ENCODE results near the gene PDE4C. TPM values are rescaled to one million over a fixed set of nuclear protein-coding genes. Genes with fewer than 3 reads are reported as not detected.

PDE4C gene
- total and polyA plus RNA-seq, 4 donors = 0.88 to 2.6 (median 1.4) TPM

DNA sequence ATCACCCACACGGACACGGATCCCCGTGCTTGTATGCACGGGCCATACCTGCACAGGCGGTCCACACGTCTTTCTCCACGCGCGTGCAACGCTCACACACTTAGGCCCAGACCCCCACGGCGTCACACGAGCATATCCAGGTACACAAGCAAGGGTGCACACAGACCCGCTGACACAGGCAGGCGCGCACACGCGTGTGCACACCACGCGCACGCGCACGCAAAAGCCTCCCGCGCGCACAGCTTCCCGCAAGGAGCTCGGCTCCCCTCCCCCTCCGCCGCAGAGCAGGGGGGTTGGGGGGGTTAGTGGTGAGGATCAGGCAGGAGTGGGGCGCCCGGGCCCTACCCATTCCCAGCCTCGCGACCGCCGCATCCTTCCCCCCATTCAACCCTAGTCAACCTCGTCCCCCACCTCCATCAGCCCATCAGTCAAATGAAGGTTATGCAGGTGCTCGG is 22.8 kb downstream of the PDE4C start:
- Histone ChIP-seq H3K36me3 (ENCODE audit: control insufficient read depth, insufficient read depth, low read length) (peaks cover 34% of the 10 kb centered on the region), H3K4me3 (ENCODE audit: low read depth, low read length) (peak overlapping the region; percentile 92), H3K9me3 (ENCODE audit: control insufficient read depth, insufficient read depth, low read length) (no peaks in the 10 kb centered on the region), H3K27me3 (ENCODE audit: control insufficient read depth, insufficient read depth, low read length) (peaks cover 2% of the 10 kb centered on the region), H3K27ac (ENCODE audit: low read depth, low read length) (peak overlapping the region; percentile 76), H3K4me1 (ENCODE audit: control insufficient read depth, insufficient read depth, low read length) (peaks cover 39% of the 10 kb centered on the region)
- peak in 3 of 6 donors; percentile 50 to 91 (median 86) for DNase-seq (ENCODE audit: low read depth in 4 of 6, low spot score in 6 of 6)
- WGBS (ENCODE audit: insufficient coverage) = 0% methylated on average over 24 of the region's 38 CpGs

DNA sequence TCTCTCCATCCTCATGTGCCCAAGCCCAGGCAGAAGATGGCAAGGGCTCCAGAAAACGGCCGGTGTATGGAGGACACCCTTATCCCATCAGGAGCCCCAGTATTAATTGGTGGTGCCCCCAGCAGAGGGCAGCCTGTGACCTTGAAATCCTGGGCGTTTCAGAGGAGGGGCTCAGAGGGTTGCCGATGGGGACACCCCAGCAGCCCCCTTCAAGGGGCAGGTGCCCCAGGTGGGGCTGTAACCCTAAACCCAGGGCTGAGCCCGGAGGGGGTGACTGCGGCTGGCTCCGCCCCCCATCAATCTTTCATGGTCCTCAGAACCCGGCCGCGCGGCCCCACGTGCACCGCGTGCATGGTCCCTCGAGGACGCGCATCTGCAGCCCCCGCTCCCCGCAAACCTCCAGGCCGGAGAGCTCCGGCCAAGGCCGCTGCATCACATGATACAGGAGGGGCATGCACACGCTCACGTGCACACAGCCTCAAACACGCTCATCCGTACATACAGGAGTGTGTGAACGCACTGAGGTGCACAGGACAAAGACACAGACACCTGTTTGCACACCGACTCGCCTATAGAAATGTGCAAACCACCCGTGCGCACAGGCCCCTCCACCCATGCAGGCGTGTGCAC is 23.3 kb downstream of the PDE4C start:
- Histone ChIP-seq H3K27me3 (ENCODE audit: control insufficient read depth, insufficient read depth, low read length) (no peaks in the 10 kb centered on the region), H3K4me1 (ENCODE audit: control insufficient read depth, insufficient read depth, low read length) (peaks cover 39% of the 10 kb centered on the region), H3K4me3 (ENCODE audit: low read depth, low read length) (peak overlapping the region; percentile 92), H3K9me3 (ENCODE audit: control insufficient read depth, insufficient read depth, low read length) (no peaks in the 10 kb centered on the region), H3K27ac (ENCODE audit: low read depth, low read length) (no peak overlapping the region), H3K36me3 (ENCODE audit: control insufficient read depth, insufficient read depth, low read length) (peaks cover 40% of the 10 kb centered on the region)
- 1% methylated on average over 32 of the region's 32 CpGs for WGBS (ENCODE audit: insufficient coverage)
- peak in 2 of 6 donors; percentile 59 to 63 for DNase-seq (ENCODE audit: low read depth in 4 of 6, low spot score in 6 of 6)

DNA sequence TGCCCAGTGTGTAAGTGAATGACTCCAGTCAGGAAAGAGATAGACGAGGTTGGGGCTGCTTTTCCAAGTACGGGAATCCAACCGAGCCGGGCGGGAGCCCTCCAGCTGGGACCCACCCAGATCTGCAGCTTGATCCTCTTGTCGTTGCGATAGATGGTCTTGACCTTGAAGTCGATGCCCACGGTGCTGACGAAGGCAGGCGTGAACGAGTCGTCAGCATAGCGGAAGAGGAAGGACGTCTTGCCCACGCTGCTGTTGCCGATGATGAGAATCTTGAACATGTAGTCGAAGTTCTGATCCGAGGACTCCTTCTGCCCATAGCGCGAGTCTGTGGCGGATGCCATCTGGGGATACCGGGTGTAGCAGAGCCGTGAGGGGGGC is 23.9 kb downstream of the PDE4C start:
- Histone ChIP-seq H3K9me3 (ENCODE audit: control insufficient read depth, insufficient read depth, low read length) (no peaks in the 10 kb centered on the region), H3K27ac (ENCODE audit: low read depth, low read length) (no peak overlapping the region)

DNA sequence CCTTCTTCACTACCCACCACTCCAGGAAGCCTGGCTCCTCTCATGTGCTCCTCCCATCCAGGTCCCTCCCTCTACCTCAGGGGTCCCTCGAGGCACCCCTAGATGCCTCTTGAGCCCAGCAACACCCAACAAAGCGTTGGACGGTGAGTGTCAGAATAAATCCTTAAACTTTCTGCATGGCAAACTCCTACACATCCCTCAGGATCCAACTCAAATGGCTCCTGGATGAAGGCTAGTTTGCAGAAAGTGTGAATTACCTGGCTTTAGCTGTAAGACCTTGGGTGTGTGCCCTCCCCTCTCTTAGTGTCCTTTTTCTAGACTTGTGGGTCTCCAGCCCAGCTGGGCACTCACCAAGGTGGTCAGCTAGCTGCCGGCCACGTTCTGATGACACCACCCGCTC is 27.9 kb downstream of the PDE4C start:
- H3K27ac ChIP-seq (ENCODE audit: low read depth, low read length) = no peak overlapping the region
- no peaks in the 10 kb centered on the region for H3K9me3 ChIP-seq (ENCODE audit: control insufficient read depth, insufficient read depth, low read length)
- no peaks in the 10 kb centered on the region for H3K27me3 ChIP-seq (ENCODE audit: control insufficient read depth, insufficient read depth, low read length)
- peaks cover 30% of the 10 kb centered on the region for H3K4me1 ChIP-seq (ENCODE audit: control insufficient read depth, insufficient read depth, low read length)
- peaks cover 69% of the 10 kb centered on the region for H3K36me3 ChIP-seq (ENCODE audit: control insufficient read depth, insufficient read depth, low read length)
- no peak for DNase-seq (ENCODE audit: low read depth in 4 of 6, low spot score in 6 of 6)
- no peak overlapping the region for H3K4me3 ChIP-seq (ENCODE audit: low read depth, low read length)
- WGBS (ENCODE audit: insufficient coverage) = 95% methylated on average over 4 of the region's 6 CpGs

More for the DNA sequence above, 23.9 kb downstream of the PDE4C start:
- 70% methylated on average over 24 of the region's 24 CpGs for WGBS (ENCODE audit: insufficient coverage)
- Histone ChIP-seq H3K27me3 (ENCODE audit: control insufficient read depth, insufficient read depth, low read length) (no peaks in the 10 kb centered on the region), H3K4me1 (ENCODE audit: control insufficient read depth, insufficient read depth, low read length) (peaks cover 39% of the 10 kb centered on the region), H3K4me3 (ENCODE audit: low read depth, low read length) (peak overlapping the region; percentile 92), H3K36me3 (ENCODE audit: control insufficient read depth, insufficient read depth, low read length) (peaks cover 45% of the 10 kb centered on the region)
- DNase-seq (ENCODE audit: low read depth in 4 of 6, low spot score in 6 of 6) = no peak

DNA sequence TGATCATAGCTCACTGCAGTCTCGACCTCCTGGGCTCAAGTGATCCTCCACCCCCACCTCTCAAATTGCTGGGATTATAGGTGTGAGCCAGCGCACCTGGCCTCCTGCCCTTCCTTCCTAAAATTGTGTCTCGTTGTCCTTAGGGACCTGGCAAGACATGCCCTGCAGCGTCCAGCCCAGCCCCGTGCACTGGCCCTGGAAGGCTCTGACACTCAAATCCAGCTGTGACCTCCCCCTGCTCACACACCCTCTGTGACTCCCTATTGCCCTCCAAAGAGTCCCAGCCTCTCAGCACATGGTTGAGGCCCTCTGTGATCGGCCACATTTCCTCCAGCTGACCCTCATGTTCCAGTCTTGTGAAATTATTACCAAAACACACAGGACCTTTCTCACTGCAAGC is 28.3 kb downstream of the PDE4C start:
- Histone ChIP-seq H3K27ac (ENCODE audit: low read depth, low read length) (no peak overlapping the region), H3K4me3 (ENCODE audit: low read depth, low read length) (no peak overlapping the region), H3K36me3 (ENCODE audit: control insufficient read depth, insufficient read depth, low read length) (peaks cover 69% of the 10 kb centered on the region), H3K9me3 (ENCODE audit: control insufficient read depth, insufficient read depth, low read length) (no peaks in the 10 kb centered on the region), H3K4me1 (ENCODE audit: control insufficient read depth, insufficient read depth, low read length) (peaks cover 27% of the 10 kb centered on the region), H3K27me3 (ENCODE audit: control insufficient read depth, insufficient read depth, low read length) (no peaks in the 10 kb centered on the region)
- no peak for DNase-seq (ENCODE audit: low read depth in 4 of 6, low spot score in 6 of 6)
- 90% methylated on average over 6 of the region's 6 CpGs for WGBS (ENCODE audit: insufficient coverage)

DNA sequence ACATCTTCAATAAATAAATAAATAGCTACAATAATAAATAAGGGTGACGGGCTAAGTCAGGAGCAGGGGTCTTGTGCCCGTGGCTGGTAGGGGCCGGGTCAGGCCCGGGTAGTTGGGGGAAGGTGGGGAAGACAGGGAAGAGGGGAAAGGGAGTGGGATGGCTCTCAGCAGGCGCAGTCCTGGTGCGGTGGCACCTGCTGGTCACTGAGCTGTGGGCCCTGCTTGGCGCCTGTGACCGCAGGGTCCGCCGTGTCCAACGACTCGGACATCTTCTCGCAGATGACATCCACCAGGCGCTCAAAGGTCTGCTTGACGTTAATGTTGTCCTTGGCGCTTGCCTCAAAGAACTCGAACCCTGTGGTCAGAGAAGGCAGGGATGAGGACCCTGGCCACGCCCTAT is 28.9 kb downstream of the PDE4C start:
- H3K9me3 ChIP-seq (ENCODE audit: control insufficient read depth, insufficient read depth, low read length) = no peaks in the 10 kb centered on the region
- DNase-seq (ENCODE audit: low read depth in 4 of 6, low spot score in 6 of 6) = no peak
- H3K27ac ChIP-seq (ENCODE audit: low read depth, low read length) = no peak overlapping the region
- no peak overlapping the region for H3K4me3 ChIP-seq (ENCODE audit: low read depth, low read length)
- WGBS (ENCODE audit: insufficient coverage) = 91% methylated on average over 17 of the region's 18 CpGs
- no peaks in the 10 kb centered on the region for H3K27me3 ChIP-seq (ENCODE audit: control insufficient read depth, insufficient read depth, low read length)
- H3K4me1 ChIP-seq (ENCODE audit: control insufficient read depth, insufficient read depth, low read length) = peaks cover 23% of the 10 kb centered on the region
- H3K36me3 ChIP-seq (ENCODE audit: control insufficient read depth, insufficient read depth, low read length) = peaks cover 67% of the 10 kb centered on the region

DNA sequence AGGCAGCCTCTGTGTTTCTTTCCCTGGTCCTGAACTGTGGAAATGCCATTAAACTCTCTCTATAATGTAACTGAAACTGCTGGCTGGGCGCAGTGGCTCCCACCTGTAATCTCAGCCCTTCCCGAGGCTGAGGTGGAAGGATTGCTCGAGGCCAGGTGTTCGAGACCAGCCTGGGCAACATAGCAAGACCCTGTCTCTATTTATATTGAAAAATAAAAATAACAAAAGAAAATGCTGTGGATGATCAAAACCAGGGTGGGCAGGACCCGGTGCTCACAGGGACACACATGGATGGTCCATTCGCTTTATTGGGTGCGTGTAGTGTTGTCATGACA is 29.8 kb downstream of the PDE4C start:
- Histone ChIP-seq H3K36me3 (ENCODE audit: control insufficient read depth, insufficient read depth, low read length) (peaks cover 60% of the 10 kb centered on the region), H3K4me1 (ENCODE audit: control insufficient read depth, insufficient read depth, low read length) (peaks cover 18% of the 10 kb centered on the region), H3K4me3 (ENCODE audit: low read depth, low read length) (no peak overlapping the region), H3K9me3 (ENCODE audit: control insufficient read depth, insufficient read depth, low read length) (no peaks in the 10 kb centered on the region), H3K27ac (ENCODE audit: low read depth, low read length) (no peak overlapping the region), H3K27me3 (ENCODE audit: control insufficient read depth, insufficient read depth, low read length) (no peaks in the 10 kb centered on the region)
- WGBS (ENCODE audit: insufficient coverage) = 100% methylated on average over 1 of the region's 7 CpGs
- DNase-seq (ENCODE audit: low read depth in 4 of 6, low spot score in 6 of 6) = no peak

DNA sequence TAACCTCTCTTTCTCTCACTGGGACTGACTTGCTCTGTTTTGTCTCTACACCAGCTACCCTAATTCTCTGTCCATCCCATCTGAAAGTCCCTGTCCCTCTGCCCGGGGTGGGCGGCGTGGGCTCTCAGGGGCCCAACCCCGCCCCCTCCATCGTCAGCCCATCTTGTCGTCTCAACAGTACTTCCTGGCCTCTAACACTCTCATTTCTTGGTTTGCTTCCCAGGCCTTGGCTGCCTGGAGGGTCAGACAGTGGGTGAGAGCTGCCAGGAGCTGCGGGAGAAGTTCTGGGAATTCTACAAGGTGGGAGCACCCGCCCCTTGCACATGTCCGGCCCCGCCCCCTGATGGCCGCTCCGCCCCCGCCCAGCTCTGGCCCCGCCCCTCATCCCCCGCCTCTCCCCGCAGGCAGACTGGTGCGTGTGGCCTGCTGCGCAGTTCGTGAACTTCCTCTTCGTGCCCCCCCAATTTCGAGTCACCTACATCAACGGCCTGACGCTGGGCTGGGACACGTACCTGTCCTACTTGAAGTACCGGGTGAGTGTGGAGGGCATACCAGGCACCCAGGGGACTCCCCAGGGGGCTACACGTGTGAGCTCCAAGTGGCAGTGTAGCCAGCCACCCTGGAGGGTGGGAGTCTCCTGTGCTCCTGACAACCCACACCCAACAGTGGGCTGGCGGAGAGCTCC is 31.5 kb downstream of the PDE4C start:
- H3K36me3 ChIP-seq (ENCODE audit: control insufficient read depth, insufficient read depth, low read length) = peaks cover 47% of the 10 kb centered on the region
- 45% methylated on average over 11 of the region's 27 CpGs for WGBS (ENCODE audit: insufficient coverage)
- no peaks in the 10 kb centered on the region for H3K27me3 ChIP-seq (ENCODE audit: control insufficient read depth, insufficient read depth, low read length)
- no peaks in the 10 kb centered on the region for H3K9me3 ChIP-seq (ENCODE audit: control insufficient read depth, insufficient read depth, low read length)
- no peak overlapping the region for H3K27ac ChIP-seq (ENCODE audit: low read depth, low read length)
- peak in 1 of 6 donors; percentile 55 for DNase-seq (ENCODE audit: low read depth in 4 of 6, low spot score in 6 of 6)
- H3K4me3 ChIP-seq (ENCODE audit: low read depth, low read length) = no peak overlapping the region
- peaks cover 18% of the 10 kb centered on the region for H3K4me1 ChIP-seq (ENCODE audit: control insufficient read depth, insufficient read depth, low read length)

DNA sequence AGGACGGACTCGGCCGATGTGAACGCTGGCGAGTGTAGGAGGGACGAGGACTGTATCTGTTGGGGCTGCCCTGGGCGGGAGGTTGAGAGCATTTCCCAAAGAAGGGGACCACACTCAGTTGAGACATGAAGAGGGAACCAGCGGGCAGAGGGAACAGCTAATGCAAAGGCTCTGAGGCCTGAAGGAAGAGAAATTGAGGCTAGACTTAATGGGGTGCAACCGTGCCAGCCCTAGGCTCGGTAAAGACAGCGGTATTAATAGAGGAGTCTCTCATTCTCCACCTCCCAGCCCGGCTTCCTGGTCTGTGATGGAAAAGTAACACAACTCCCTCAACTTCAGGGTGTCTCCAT is 32.1 kb downstream of the PDE4C start:
- 66% methylated on average over 8 of the region's 12 CpGs for WGBS (ENCODE audit: insufficient coverage)
- no peak overlapping the region for H3K4me3 ChIP-seq (ENCODE audit: low read depth, low read length)
- no peak for DNase-seq (ENCODE audit: low read depth in 4 of 6, low spot score in 6 of 6)
- peaks cover 42% of the 10 kb centered on the region for H3K36me3 ChIP-seq (ENCODE audit: control insufficient read depth, insufficient read depth, low read length)
- no peaks in the 10 kb centered on the region for H3K27me3 ChIP-seq (ENCODE audit: control insufficient read depth, insufficient read depth, low read length)
- H3K4me1 ChIP-seq (ENCODE audit: control insufficient read depth, insufficient read depth, low read length) = peaks cover 18% of the 10 kb centered on the region
- no peak overlapping the region for H3K27ac ChIP-seq (ENCODE audit: low read depth, low read length)
- H3K9me3 ChIP-seq (ENCODE audit: control insufficient read depth, insufficient read depth, low read length) = no peaks in the 10 kb centered on the region
